Ecto neural progenitor cell (in vitro differentiated cells): Measurements from ENCODE around the gene DLGAP3.
"Not testable (repeated sequence)": the region's sequence is repeated elsewhere in the genome, so short reads cannot be mapped to it uniquely, and the experiment has no call there.

Experiments used
- DNase-seq: peaks from one replicate; pipeline ENCODE4 v3.0.0-alpha.2; 2018; ENCODE audit warnings: low spot score

DLGAP3 gene, protein sequence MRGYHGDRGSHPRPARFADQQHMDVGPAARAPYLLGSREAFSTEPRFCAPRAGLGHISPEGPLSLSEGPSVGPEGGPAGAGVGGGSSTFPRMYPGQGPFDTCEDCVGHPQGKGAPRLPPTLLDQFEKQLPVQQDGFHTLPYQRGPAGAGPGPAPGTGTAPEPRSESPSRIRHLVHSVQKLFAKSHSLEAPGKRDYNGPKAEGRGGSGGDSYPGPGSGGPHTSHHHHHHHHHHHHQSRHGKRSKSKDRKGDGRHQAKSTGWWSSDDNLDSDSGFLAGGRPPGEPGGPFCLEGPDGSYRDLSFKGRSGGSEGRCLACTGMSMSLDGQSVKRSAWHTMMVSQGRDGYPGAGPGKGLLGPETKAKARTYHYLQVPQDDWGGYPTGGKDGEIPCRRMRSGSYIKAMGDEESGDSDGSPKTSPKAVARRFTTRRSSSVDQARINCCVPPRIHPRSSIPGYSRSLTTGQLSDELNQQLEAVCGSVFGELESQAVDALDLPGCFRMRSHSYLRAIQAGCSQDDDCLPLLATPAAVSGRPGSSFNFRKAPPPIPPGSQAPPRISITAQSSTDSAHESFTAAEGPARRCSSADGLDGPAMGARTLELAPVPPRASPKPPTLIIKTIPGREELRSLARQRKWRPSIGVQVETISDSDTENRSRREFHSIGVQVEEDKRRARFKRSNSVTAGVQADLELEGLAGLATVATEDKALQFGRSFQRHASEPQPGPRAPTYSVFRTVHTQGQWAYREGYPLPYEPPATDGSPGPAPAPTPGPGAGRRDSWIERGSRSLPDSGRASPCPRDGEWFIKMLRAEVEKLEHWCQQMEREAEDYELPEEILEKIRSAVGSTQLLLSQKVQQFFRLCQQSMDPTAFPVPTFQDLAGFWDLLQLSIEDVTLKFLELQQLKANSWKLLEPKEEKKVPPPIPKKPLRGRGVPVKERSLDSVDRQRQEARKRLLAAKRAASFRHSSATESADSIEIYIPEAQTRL

DNA sequence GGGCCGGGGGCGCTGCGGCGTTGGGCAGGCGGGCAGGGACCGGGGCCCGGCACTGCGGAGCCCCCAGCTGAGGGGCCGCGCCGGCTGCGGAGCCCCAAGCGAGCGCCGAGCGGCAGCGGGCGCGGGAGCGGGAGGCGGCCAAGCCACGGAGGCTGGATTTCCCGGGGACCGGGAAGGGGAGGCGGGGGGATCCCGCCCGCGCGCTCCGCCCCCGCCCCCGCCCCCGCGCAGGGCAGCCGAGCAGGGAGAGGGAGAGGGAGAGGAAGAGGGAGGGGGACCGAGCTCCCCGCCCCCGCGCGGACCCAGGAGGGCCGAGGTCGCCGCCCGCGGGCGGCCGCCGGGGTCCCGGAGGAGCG, at the start of gene DLGAP3:
DLGAP3 (minus strand) TSS at position 154 of the 356 bp plus-strand sequence. CDS start 24,267 bp downstream, outside the sequence.
- peak; percentile 68 for DNase-seq

DNA sequence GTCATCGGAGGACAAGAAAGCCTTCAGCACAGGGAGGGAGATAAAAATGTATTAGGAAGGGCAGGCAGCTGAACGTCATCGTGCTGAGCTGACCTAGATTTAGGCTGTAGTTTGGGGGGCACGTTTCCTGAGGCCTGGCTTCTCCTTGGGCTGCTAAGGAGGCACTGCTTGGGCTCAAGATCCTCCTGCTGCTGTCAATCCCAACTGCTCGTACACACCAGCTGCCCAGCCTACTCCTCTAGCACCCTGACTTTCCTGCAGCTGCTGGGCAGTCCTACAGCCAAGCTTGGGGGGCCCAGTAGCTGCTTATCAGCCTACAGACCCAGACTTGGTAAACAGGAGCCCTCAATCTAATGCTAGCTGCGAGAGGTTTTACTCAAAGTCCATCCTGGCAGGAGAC, 49.5 kb upstream of the DLGAP3 start:
- no peak for DNase-seq

DNA sequence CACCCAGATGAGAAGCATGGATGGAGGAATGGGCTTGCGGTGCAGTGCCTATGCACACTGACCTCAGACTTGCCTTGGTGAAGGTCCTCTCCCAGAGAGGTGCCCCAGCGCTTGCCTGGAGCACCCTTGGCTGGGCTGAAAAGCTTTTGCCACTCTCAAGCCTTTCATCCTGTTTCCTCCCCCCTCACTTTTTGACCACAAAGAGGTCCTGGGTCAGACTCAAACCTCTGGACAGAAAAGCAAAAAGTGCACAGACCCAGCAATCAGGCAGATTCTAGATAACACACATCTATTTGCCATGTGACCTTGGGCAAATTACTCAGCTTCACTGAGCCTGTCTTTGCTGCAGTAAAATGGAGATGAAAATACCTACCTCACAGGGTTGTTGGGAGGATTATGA, 48.4 kb upstream of the DLGAP3 start:
- no peak for DNase-seq

DNA sequence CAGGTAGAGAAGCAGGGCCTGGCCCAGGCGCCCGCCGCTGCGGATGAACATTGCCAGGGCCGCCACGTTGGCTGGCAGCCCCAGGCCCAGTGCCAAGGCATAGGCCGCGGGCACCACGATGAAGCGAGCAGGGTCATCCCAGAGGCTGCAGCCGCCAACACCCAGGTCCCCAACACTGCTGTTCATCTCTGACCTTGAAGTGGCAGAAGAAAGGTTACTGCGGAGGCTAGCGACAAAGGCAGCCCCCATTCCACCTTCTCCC, 47.7 kb upstream of the DLGAP3 start:
- no peak for DNase-seq

DNA sequence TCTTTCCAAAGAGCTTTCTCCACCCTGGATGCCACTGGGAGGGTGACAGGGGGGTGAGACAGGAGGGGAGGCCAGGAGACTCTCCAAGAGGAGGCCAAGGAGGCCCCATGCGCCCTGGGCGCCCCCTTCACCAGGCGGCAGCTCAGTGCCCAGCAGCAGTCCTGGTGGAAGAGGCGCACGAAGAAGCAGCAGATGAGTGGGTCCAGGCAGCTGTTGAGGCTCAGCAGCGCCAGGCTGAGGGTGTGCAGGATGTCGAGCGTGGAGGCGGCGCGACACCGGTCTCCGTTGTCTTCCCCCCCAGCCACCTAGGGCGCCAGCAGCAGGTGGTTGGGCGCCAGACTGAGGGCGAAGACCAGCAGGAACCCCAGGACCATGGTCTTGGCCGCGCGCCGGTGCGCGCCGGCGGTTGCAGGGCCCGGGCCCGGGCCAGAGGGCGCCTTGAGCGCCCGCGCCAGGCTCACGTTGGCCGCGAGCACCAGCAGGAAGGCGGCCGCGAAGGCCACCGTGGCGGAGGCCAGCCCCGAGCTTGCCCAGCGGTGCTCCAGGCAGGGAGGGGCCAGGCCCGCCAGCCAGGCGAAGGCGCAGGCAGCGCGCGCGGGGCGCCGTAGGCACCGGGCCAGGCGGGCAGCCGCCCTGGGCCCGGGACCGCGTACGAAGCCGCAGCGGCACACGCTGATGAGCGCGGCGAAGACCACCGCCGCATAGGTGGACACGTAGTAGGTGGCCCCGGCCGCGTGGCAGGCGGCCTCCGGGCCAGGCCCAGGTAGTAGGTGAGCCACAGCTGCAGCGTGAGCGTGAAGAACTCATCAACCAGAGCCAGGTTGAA, 47.1 kb upstream of the DLGAP3 start:
- no peak for DNase-seq

DNA sequence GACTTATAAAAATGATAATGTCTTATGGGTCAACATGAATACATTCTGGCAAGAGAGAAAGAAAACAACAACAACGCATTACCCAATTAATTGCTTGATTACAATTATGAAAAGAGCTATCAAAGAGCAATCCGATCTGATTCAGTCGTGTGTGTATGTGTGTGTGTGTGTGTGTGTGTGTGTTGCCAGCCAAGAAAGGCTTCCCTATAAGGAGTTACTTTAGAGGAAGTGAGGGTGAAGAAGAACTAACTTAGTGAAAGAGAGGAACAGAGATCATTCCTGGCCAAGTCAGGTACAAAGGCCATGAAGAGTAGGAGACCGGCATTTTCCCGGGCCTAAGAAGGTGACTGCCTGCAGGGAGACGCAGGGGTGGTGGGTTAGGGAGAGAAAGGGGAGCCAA, 46.3 kb upstream of the DLGAP3 start:
- no peak for DNase-seq

DNA sequence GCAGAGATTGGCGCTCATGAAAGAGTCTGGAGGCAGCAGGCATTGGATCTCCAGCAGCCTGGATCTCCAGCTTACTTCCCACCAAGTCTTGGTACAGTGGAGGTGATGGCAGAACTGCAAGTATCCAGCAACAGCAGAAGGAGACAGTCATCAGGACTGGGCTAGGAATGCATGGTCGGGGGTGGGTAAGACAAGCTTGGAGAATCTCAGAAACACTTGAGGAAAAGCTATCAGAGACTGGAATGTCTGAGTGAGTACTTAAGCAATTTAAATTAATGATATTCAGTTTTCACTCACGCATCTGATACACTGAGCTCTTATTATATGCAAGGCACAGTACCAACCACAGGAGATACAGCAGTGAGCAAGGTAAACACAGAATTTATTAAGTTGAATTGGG, 45.9 kb upstream of the DLGAP3 start:
- no peak for DNase-seq

DNA sequence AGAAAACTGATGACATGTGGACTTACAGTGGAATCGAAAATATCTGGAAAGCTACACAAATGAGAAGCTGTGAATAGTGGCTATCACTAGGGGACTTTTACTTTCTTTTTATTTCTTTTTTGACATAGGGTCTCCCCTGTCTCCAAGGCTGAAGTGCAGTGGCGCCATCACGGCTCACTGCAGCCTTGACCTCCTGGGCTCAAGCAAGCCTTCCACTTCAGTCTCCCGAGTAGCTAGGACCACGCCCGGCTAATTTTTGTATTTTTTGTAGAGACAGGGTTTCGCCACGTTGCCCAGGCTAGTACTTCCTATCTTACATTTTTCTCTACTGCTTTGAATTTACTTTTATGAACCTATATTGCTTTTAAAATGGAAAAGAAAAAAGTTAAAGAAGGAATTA, 45.2 kb upstream of the DLGAP3 start:
- DNase-seq: no peak

DNA sequence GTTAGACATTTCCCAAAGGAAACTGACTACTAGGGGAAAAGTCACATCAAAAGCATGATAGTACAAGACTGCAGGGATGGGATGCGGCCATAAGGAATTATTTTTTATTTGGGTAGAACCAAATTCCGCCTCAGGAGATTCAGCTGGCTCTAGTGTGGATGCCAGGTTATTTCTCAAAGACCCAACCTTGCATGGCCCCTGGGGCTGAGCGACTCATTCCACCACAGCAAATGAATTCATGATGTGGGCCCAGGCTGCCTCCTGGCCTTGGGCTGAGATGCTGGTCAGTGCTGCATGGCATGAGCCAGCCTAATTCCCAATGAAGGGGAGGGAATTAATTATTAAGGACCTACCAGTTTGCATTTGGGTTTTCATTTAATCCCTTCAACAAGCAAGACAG, 43.9 kb upstream of the DLGAP3 start:
- no peak for DNase-seq

DNA sequence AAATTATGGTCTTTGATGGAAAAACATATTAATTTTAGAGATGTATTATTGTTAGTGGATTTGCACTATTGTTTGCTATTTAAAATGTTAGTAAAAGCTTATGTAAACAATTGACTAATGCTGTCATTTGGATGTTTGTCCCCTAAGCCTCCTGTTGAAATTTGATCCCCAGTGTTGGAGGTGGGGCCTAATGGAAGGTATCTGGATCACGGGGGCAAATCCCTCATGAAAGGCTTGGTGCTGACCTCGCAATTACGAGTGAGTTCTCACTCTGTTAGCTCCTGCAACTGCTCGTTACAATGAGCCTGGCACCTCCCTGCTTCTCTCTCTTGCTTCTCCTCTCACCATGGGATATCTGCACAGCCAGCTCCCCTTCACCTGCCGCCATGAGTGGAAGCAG, 41.4 kb upstream of the DLGAP3 start:
- no peak for DNase-seq

DNA sequence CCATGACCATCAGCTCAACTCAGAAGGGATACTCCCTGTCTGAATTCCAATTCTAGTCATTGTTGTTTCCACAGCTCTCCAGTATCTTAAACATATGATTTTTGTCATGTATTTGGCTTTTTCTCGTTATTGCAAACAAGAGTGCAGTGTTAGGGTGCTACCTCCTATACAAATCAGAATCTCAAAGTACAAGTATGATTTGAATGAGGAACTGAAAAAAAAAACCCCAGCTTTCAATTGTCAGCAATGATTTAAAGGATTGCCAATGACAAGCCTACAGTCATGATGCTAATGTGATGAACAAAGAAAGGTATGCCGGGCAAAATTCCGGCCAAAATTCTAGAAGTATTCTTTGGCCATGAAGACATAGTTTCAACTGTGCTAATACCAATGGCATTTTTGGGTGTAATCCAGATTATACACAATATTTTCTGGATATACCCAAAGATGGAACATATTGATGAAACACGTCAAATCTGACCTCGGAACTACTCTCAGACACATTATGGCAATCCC, 40.8 kb upstream of the DLGAP3 start:
- DNase-seq: no peak

DNA sequence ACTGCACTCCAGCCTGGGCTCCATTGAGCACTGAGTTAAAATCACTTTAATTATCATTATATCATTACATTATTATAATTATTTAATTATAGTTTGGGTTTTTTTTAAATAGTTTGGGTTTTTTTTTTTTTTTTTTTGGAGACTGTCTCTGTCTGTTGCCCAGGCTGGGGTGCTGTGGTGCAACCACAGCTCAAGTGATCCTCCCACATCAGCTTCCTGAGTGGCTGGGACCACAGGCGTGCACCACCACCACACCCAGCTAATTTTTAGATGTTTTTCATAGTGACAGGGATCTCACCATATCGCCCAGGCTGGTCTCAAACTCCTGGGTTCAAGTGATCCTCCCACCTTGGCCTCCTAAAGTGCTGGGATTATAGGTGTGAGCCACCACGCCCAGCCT, 38.8 kb upstream of the DLGAP3 start:
- not testable (repeated sequence) for DNase-seq

DNA sequence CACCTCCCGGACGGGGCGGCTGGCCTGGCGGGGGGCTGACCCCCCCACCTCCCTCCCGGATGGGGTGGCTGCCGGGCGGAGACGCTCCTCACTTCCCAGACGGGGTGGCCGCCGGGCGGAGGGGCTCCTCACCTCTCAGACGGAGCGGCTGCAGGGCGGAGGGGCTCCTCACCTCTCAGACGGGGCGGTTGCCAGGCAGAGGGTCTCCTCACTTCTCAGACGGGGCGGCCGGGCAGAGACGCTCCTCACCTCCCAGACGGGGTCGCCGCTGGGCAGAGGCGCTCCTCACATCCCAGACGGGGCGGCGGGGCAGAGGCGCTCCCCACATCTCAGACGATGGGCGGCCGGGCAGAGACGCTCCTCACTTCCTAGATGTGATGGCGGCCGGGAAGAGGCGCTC, 38.2 kb upstream of the DLGAP3 start:
- DNase-seq: not testable (repeated sequence)

DNA sequence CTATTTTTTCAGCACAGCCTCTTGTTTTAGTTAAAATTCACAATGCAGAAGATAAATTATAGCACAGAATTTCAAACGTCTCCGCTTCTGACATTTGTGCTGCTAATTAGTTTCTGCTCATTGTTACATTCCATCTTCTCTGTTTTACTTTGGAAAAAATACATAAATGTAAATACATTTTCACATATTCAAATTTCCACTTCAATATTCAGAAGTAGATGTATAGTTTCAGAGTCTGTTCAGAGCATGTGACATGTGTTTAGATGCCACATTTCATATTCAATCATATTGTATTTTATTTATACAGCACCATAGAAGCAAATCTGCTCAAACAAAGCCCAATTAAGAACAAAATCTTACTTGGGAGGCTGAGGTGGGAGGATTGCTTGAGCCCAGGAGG, 36.1 kb upstream of the DLGAP3 start:
- DNase-seq: no peak

DNA sequence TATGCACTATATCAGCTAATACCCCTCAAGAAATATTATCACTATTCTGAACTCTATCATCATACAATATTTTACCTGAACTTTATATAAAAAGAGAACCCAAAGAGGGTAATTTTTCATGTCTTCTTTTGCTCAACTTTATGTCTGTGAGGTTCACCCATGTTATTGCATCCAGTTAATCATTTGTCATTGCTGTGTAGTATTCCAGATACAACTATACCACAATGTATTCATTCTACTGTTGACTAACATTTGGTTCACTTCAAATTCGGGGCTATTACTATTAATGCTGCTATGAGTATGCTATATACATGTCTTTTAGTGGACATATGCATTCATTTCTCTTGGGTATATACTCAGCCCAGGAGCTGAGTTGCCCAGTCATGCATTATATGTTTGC, 21.0 kb upstream of the DLGAP3 start:
- DNase-seq: no peak

DNA sequence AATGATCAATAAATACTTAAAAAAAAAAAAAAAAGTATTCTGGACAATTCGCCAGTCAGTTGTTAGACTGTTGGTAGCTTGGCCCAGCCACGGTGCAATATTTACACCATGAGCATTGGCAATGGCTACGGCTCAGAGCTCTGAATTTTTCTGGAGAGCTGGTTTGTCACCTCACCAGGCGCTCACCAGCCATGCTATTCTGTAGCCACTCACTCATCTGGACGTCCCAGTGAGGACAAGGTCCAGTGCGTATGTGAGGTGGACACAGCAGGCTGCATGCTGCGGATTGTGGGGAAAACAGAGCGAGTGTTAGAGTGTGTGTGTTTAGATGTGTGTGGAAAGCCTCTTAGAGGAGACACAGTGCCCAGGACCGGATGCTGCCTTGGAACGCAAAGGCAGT, 19.3 kb upstream of the DLGAP3 start:
- DNase-seq: not testable (repeated sequence)

DNA sequence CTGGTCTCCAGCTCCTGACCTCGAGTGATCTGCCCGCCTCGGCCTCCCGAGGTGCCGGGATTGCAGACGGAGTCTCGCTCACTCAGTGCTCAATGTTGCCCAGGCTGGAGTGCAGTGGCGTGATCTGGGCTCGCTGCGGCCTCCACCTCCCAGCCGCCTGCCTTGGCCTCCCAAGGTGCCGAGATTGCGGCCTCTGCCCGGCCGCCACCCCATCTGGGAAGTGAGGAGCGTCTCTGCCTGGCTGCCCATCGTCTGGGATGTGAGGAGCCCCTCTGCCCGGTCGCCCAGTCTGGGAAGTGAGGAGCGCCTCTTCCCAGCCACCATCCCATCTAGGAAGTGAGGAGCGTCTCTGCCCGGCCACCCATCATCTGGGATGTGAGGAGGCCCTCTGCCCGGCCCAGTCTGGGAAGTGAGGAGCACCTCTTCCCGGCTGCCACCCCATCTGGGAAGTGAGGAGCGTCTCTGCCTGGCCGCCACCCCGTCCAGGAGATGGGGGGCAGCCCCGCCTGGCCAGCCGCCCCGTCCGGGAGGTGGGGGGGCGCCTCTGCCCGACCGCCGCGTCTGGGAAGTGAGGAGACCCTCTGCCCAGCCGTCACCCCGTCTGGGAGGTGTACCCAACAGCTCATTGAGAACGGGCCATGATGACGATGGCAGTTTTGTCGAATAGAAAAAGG, 18.3 kb upstream of the DLGAP3 start:
- not testable (repeated sequence) for DNase-seq

DNA sequence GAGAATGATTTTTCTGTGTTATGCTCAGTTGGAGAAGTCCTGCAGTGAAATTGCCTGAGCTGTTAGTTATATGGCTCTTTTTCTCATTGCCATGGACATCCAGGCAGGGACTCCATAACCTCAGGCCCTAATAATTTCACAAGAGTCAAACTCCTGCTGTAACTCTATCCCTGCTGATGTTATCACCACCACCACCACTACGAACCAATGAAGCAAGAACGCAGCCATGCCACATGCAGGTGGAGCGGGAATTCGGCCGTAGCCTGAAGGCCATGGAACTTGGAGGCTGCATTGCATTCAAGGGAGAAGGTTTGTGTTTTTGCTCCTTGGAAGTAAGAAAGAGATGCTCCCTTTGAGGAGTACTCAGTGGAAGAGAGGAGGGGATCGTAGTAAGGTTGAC, 16.8 kb upstream of the DLGAP3 start:
- DNase-seq: no peak

DNA sequence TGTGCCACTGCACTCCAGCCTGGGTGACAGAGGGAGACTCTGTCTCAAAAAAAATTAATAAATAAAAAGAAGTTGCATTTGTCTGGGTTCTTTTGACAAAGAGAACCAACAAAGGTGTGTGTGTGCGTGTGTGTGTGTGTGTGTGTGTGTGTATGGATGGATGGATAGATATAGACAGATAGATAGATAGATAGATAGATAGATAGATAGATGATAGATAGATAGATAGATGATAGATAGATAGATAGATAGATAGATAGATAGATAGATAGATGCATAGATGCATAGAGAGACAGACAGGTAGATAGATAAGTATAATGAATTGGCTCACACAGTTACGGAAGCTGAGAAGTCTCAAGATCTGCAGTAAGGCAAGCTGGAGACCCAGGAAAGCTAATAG, 12.3 kb upstream of the DLGAP3 start:
- DNase-seq: not testable (repeated sequence)

DNA sequence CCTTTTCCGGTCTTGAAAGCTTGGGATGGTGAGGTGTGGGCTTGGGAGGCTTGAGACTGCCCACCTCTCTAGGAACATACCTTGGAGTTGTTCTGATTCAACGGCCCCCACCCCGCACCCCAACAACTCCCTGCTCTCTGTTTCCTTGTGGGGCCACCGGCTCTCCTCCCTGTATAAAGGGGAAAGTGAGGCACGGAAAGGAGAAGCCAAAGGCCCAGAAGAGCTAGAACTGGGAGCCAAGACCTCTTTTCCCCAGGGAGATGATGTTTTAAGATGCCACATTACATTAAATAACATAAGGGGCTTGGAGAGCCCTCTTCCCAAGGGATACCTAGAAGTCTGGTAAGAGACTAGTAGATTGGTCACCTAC, 1.2 kb upstream of the DLGAP3 start:
- DNase-seq: no peak

DNA sequence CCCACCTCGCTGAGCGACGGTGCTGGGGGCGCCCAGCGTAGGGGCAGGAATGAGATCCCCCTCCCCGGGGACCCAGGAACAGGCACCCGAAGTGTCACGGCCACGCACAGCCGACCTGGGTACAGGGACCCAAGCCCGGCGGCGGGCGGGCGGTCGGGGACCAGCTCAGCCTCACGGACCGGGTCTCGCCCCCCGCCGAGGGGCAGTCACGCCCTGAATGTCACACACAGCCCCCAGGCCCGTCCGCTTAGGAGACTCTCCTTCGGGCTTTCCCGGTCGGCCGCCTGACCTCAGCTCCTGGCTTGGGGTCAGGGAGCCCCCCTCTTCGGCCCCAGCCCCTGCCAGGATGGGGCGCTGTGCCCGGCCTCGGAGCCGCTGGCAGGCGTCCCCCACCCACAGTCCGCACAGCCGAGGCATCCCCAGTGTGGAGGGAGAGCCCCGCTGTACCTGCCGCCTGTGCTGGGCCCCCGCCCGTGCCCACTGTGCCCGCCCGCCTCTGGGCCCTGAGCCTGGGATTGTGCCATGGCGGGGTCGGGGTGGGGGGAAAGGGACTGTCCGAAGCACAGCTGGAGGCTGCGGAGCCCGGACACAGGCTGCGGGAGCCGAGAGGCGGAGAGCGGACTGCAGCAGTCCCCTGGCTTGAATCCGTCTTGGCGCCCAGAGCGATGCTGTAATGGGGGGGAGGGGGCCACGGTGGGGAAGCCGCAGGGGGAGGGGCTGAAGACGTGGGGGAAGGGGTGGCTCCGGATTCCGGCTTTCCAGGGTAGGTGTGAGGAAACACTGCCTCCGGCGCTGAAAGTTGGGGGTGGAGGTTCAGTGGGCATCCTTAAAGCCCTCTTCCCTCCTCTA, 627 bp upstream of the DLGAP3 start:
- peak; percentile 68 for DNase-seq
